Loucy (cell line): ENCODE results near the gene INPP4A.

Experiments used
- H2AFZ ChIP-seq: fragments of 200-600 bp; sonication (generic); 2 replicates; pipeline ENCODE4 v1.6.0; 2016; ENCODE audit warnings: antibody characterized with exemption, mild to moderate bottlenecking, low read length, moderate library complexity
- H3F3A ChIP-seq: fragments of 200-600 bp; 2 replicates; pipeline ENCODE4 v1.6.0; 2016; ENCODE audit warnings: antibody characterized with exemption, low read depth, mild to moderate bottlenecking
- H3K27me3 ChIP-seq: fragments of 200-600 bp; sonication (generic); 2 replicates; pipeline ENCODE4 v1.6.1; 2014; ENCODE audit warnings: low read length, mild to moderate bottlenecking; ENCODE audit not compliant: insufficient read depth, poor library complexity, severe bottlenecking
- H3K36me3 ChIP-seq: fragments of 200-600 bp; sonication (generic); 2 replicates; pipeline ENCODE4 v1.6.1; 2016; ENCODE audit warnings: low read length; ENCODE audit not compliant: insufficient read depth
- H3K4me1 ChIP-seq: fragments of 200-600 bp; sonication (generic); 2 replicates; pipeline ENCODE4 v1.5.1; 2014; ENCODE audit warnings: low read length, mild to moderate bottlenecking; ENCODE audit not compliant: insufficient read depth, poor library complexity, severe bottlenecking
- H3K4me2 ChIP-seq: fragments of 200-600 bp; sonication (generic); 2 replicates; pipeline ENCODE4 v1.6.0; 2014; ENCODE audit warnings: antibody characterized with exemption, low read length, low read depth, mild to moderate bottlenecking; ENCODE audit not compliant: poor library complexity, severe bottlenecking
- H3K4me3 ChIP-seq: fragments of 200-600 bp; sonication (generic); 2 replicates; pipeline ENCODE4 v1.5.1; 2014; ENCODE audit warnings: low read length, mild to moderate bottlenecking, mixed read lengths; ENCODE audit not compliant: poor library complexity, severe bottlenecking
- H3K79me2 ChIP-seq: fragments of 200-600 bp; sonication (generic); 2 replicates; pipeline ENCODE4 v1.6.1; 2014; ENCODE audit warnings: low read length; ENCODE audit not compliant: insufficient read depth
- H3K9ac ChIP-seq: fragments of 200-600 bp; sonication (generic); 2 replicates; pipeline ENCODE4 v1.6.0; 2014; ENCODE audit warnings: mild to moderate bottlenecking, low read depth, low read length, moderate library complexity; ENCODE audit not compliant: poor library complexity, severe bottlenecking
- H3K9me2 ChIP-seq: fragments of 200-600 bp; sonication (generic); replicated peaks from 2 replicates; pipeline ENCODE4 v1.6.1; 2016; ENCODE audit warnings: low read depth, low read length, mixed read lengths
- H3K9me3 ChIP-seq: fragments of 200-600 bp; sonication (generic); 2 replicates; pipeline ENCODE4 v1.6.1; 2014; ENCODE audit warnings: mild to moderate bottlenecking, antibody characterized with exemption, low read length, low read depth; ENCODE audit not compliant: insufficient read depth
- H4K20me1 ChIP-seq: fragments of 200-600 bp; sonication (generic); 2 replicates; pipeline ENCODE4 v1.6.0; 2014; ENCODE audit warnings: antibody characterized with exemption, low read length, mild to moderate bottlenecking; ENCODE audit not compliant: insufficient read depth, poor library complexity, severe bottlenecking
- CTCF ChIP-seq: fragments of 200-600 bp; sonication (generic); conservative IDR thresholded peaks from 2 replicates; pipeline ENCODE4 v1.5.1; 2014; ENCODE audit warnings: mild to moderate bottlenecking, antibody characterized with exemption, low read length
- EZH2phosphoT487 ChIP-seq: fragments of 200-600 bp; IDR thresholded peaks from 2 replicates; pipeline ENCODE4 v1.6.1; 2018; ENCODE audit warnings: antibody characterized with exemption, mild to moderate bottlenecking, moderate library complexity, borderline replicate concordance

Gene INPP4A

GRCh38 chr2:98540536-98540935 lies 95.9 kb downstream of the INPP4A start:
- no peak overlapping the region for H2AFZ ChIP-seq

DNA sequence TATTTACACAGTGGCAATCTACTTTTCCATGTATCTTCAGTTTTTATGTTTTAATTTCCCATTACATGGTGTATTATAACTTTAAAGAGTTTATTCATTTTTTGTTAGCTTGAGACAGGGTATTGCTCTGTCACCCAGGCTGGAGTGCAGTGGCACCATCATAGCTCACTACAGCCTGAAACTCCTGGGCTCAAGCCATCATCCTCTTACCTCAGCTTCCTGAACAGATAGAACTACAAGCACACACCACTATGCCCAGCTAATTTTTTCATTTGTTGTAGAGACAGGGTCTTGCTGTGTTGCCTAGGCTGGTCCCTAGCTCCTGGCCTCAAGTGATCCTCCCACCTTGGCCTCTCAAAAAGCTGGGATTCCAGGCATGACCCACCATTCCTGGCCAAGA lies 96.8 kb downstream of the INPP4A start:
- Histone ChIP-seq H3F3A (no peaks in the 10 kb centered on the region), H2AFZ (no peak overlapping the region), H3K9me3 (no peaks in the 10 kb centered on the region), H3K9ac (no peak overlapping the region), H3K79me2 (no peaks in the 10 kb centered on the region), H3K27me3 (no peaks in the 10 kb centered on the region), H4K20me1 (no peaks in the 10 kb centered on the region), H3K4me2 (no peak overlapping the region), H3K36me3 (peaks cover 53% of the 10 kb centered on the region; the same call in 1 of the 2 replicates), H3K9me2 (no peaks in the 10 kb centered on the region), H3K4me3 (no peak overlapping the region), H3K4me1 (no peaks in the 10 kb centered on the region)
- no peak for TF ChIP-seq EZH2phosphoT487
- TF ChIP-seq CTCF = no peak

More at GRCh38 chr2:98540536-98540935, 95.9 kb downstream of the INPP4A start:
- Histone ChIP-seq H3K79me2 (no peaks in the 10 kb centered on the region), H3K36me3 (peaks cover 55% of the 10 kb centered on the region; the same call in 1 of the 2 replicates), H3K4me1 (no peaks in the 10 kb centered on the region), H3K9me3 (no peaks in the 10 kb centered on the region), H3F3A (no peaks in the 10 kb centered on the region), H3K27me3 (no peaks in the 10 kb centered on the region), H3K9me2 (no peaks in the 10 kb centered on the region), H3K9ac (no peak overlapping the region), H3K4me3 (no peak overlapping the region), H4K20me1 (no peaks in the 10 kb centered on the region), H3K4me2 (no peak overlapping the region)
- TF ChIP-seq CTCF = no peak

GRCh38 chr2:98541906-98542305 lies 97.2 kb downstream of the INPP4A start:
- H3K9me3 ChIP-seq = no peaks in the 10 kb centered on the region
- H3K79me2 ChIP-seq = no peaks in the 10 kb centered on the region
- no peaks in the 10 kb centered on the region for H3K9me2 ChIP-seq
- H3K4me3 ChIP-seq = no peak overlapping the region
- no peaks in the 10 kb centered on the region for H3K27me3 ChIP-seq
- no peaks in the 10 kb centered on the region for H4K20me1 ChIP-seq
- H3F3A ChIP-seq = no peaks in the 10 kb centered on the region
- TF ChIP-seq EZH2phosphoT487 (no peak), CTCF (no peak)
- peaks cover 3% of the 10 kb centered on the region for H3K4me1 ChIP-seq
- no peak overlapping the region for H3K4me2 ChIP-seq
- H3K36me3 ChIP-seq = peaks cover 56% of the 10 kb centered on the region; the same call in 1 of the 2 replicates
- H3K9ac ChIP-seq = no peak overlapping the region
- no peak overlapping the region for H2AFZ ChIP-seq
